HG03095 (cell line): ENCODE results near the gene MSMO1.

ENCODE experiments used
- ATAC-seq: cut with Tn5 transposase; IDR thresholded peaks from one replicate; pipeline ENCODE4 v1.9.1; 2021; ENCODE audit warnings: moderate library complexity; ENCODE audit not compliant: unreplicated experiment

MSMO1 gene

GRCh38 chr4:165386328-165386727 lies 58.9 kb downstream of the MSMO1 start:
- ATAC-seq = no peak

GRCh38 chr4:165388756-165389155 lies 61.3 kb downstream of the MSMO1 start:
- ATAC-seq = no peak
